PC-3 (cell line): ENCODE data around the gene KDM4C. TPM values are rescaled to one million over a fixed set of nuclear protein-coding genes. Genes with fewer than 3 reads are reported as not detected.

Experiments used
- ATAC-seq: fragments of 200-7000 bp; cut with Tn5 transposase; 2 replicates; pipeline ENCODE4 v1.9.1; 2020; ENCODE audit warnings: mild to moderate bottlenecking, moderate library complexity
- BruUV-seq: library from RNA; stranded (reverse); fragments of 400-500 nt; replicated peaks from 2 replicates; lab custom pipeline; 2021; lab: Mats Ljungman, UMichigan
- CTCF ChIA-PET: fragments of 300-600 bp; sonication (Branson Sonifier 250); formaldehyde crosslinking; loops from one replicate; lab custom pipeline; 2022; ENCODE audit warnings: antibody characterized with exemption; lab: Charles Lee
- POLR2A ChIA-PET: fragments of 300-600 bp; sonication (Branson Sonifier 250); formaldehyde crosslinking; loops from one replicate; lab custom pipeline; 2022; ENCODE audit warnings: antibody characterized with exemption; ENCODE audit not compliant: unreplicated experiment; lab: Charles Lee
- DNase-seq: peaks from one replicate; pipeline ENCODE4 v3.0.0-alpha.2; 2015
- H2AFZ ChIP-seq: fragments of 300-600 bp; sonication (generic); 2 replicates; pipeline ENCODE4 v1.6.0; 2016; ENCODE audit warnings: antibody characterized with exemption, low read length
- H3F3A ChIP-seq: fragments of 300-600 bp; sonication (generic); one replicate; pipeline ENCODE4 v1.6.0; 2017; ENCODE audit warnings: antibody characterized with exemption, low read length, control low read depth, mild to moderate bottlenecking; ENCODE audit not compliant: unreplicated experiment
- H3K27ac ChIP-seq: fragments of 300-600 bp; sonication (generic); 2 replicates; pipeline ENCODE4 v1.5.1; 2016; ENCODE audit warnings: mild to moderate bottlenecking, low read length
- H3K27me3 ChIP-seq: fragments of 300-600 bp; sonication (generic); 2 replicates; pipeline ENCODE4 v1.6.1; 2016; ENCODE audit warnings: low read length, mixed read lengths
- H3K36me3 ChIP-seq: fragments of 300-600 bp; sonication (generic); 2 replicates; pipeline ENCODE4 v1.6.1; 2016; ENCODE audit warnings: low read depth, mixed run types, low read length, mixed read lengths
- H3K4me1 ChIP-seq: fragments of 300-600 bp; sonication (generic); 2 replicates; pipeline ENCODE4 v1.5.1; 2016; ENCODE audit warnings: low read length; ENCODE audit not compliant: insufficient read depth
- H3K4me2 ChIP-seq: fragments of 300-600 bp; sonication (generic); 2 replicates; pipeline ENCODE4 v1.6.0; 2016; ENCODE audit warnings: low read length
- H3K4me3 ChIP-seq: fragments of 300-600 bp; sonication (generic); 2 replicates; pipeline ENCODE4 v1.5.1; 2016; ENCODE audit warnings: mild to moderate bottlenecking, low read length, mixed read lengths
- H3K79me2 ChIP-seq: fragments of 300-600 bp; sonication (generic); 2 replicates; pipeline ENCODE4 v1.6.1; 2017; ENCODE audit warnings: low read length, mixed read lengths
- H3K9ac ChIP-seq: fragments of 300-600 bp; sonication (generic); 2 replicates; pipeline ENCODE4 v1.6.0; 2016; ENCODE audit warnings: mild to moderate bottlenecking, low read length
- H3K9me2 ChIP-seq: fragments of 300-600 bp; sonication (generic); replicated peaks from 2 replicates; pipeline ENCODE4 v1.6.1; 2016; ENCODE audit warnings: mixed run types, low read length, mixed read lengths
- H3K9me3 ChIP-seq: fragments of 300-600 bp; sonication (generic); 2 replicates; pipeline ENCODE4 v1.6.1; 2016; ENCODE audit warnings: low read length, mixed read lengths
- H4K20me1 ChIP-seq: fragments of 300-600 bp; sonication (generic); 2 replicates; pipeline ENCODE4 v1.6.1; 2016; ENCODE audit warnings: low read length, mixed read lengths
- CTCF ChIP-seq: fragments of 300-600 bp; sonication (generic); conservative IDR thresholded peaks from 2 replicates; pipeline ENCODE4 v1.5.1; 2017; ENCODE audit warnings: antibody characterized with exemption, low read depth, mild to moderate bottlenecking, low read length
- EZH2 ChIP-seq: fragments of 300-600 bp; sonication (generic); IDR thresholded peaks from one replicate; pipeline ENCODE4 v1.6.1; 2017; ENCODE audit warnings: antibody characterized with exemption, mild to moderate bottlenecking, low read length; ENCODE audit not compliant: unreplicated experiment
- EZH2phosphoT487 ChIP-seq: fragments of 300-600 bp; sonication (generic); IDR thresholded peaks from 2 replicates; pipeline ENCODE4 v1.6.1; 2018; ENCODE audit warnings: mild to moderate bottlenecking, antibody characterized with exemption, low read length, borderline replicate concordance
- intact Hi-C: fragments of 100-400 bp; cut with micrococcal nuclease; formaldehyde crosslinking; loops from 2 replicates; pipeline ENCODE4 v1.9.0; 2023
- total RNA-seq: library from RNA; depleted of rRNA; stranded (reverse); fragments of >200 nt; gene quantifications from 2 replicates; pipeline ENCODE4 v1.2.3, GENCODE V29; 2014

KDM4C gene
- total RNA-seq, 1 experiment from 2014 or later = 27.0 TPM

- Histone ChIP-seq H2AFZ (no peak overlapping the region), H4K20me1 (no peaks in the 10 kb centered on the region), H3K27ac (no peak overlapping the region), H3K9ac (no peak overlapping the region), H3K4me3 (no peak overlapping the region), H3K4me1 (no peaks in the 10 kb centered on the region), H3K4me2 (no peak overlapping the region), H3K27me3 (no peaks in the 10 kb centered on the region), H3K9me2 (no peaks in the 10 kb centered on the region), H3K79me2 (no peaks in the 10 kb centered on the region), H3K9me3 (no peaks in the 10 kb centered on the region), H3K36me3 (no peaks in the 10 kb centered on the region), H3F3A (no peaks in the 10 kb centered on the region)
- CTCF ChIA-PET = no interaction called here
- intact Hi-C loops = no loop called here
- no peak for DNase-seq
- TF ChIP-seq CTCF (no peak), EZH2phosphoT487 (no peak), EZH2 (no peak)
- BruUV-seq = no TSS peak
- no peak for ATAC-seq
- POLR2A ChIA-PET = no interaction called here
Measured at GRCh38 chr9:6968271-6968670, 210.5 kb downstream of the KDM4C start.

DNA sequence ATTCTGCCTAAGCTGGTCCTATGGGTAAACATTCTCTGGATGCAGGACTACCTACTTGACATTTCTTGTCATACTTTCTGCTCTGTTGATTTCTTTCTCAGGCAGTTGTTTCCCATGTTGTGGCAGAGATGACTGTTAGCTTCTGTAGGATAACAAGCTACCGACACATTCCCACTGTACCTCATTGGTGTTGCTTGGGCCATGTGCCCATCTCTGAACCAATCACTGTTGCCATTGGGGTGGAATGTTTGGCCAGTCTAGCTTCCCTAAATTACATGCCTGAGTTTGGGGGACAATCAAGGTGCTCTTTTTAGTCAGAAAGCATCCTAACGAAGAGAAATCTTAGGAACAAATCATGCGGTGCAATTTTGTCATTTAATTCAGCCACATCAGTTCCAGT is 212.0 kb downstream of the KDM4C start:
- TF ChIP-seq EZH2phosphoT487 = no peak
- POLR2A ChIA-PET = no interaction called here

DNA sequence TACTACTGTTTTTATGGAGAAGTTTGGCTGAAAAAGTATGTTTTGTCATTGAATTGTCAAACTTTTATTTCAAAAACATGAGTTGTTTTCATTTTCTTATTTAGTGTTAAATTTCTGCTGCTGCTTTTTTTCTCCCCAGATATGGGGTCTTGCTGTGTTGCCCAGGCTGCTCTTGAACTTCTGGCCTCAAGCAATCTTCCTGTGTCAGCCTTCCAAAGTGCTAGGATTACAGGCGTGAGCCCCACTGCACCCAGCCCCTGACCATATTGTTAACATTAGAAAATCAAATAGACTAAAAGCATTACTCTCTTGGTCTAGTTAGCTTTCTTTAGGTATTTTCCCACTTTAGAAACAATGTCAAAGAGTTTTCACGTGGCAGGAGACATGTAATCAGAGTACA is 215.3 kb downstream of the KDM4C start:
- no peaks in the 10 kb centered on the region for H3K4me1 ChIP-seq
- H3K79me2 ChIP-seq = no peaks in the 10 kb centered on the region
- TF ChIP-seq CTCF (no peak), EZH2 (no peak), EZH2phosphoT487 (no peak)
- H3K9ac ChIP-seq = no peak overlapping the region
- H4K20me1 ChIP-seq = no peaks in the 10 kb centered on the region
- no peak overlapping the region for H3K4me3 ChIP-seq
- H3K27ac ChIP-seq = no peak overlapping the region
- H3K9me2 ChIP-seq = no peaks in the 10 kb centered on the region
- no peaks in the 10 kb centered on the region for H3F3A ChIP-seq
- POLR2A ChIA-PET = no interaction called here
- no peaks in the 10 kb centered on the region for H3K27me3 ChIP-seq
- ATAC-seq (no peak), DNase-seq (no peak)
- intact Hi-C loops = no loop called here
- CTCF ChIA-PET = no interaction called here
- BruUV-seq = no TSS peak
- no peaks in the 10 kb centered on the region for H3K36me3 ChIP-seq
- no peaks in the 10 kb centered on the region for H3K9me3 ChIP-seq
- H3K4me2 ChIP-seq = no peak overlapping the region
- H2AFZ ChIP-seq = no peak overlapping the region

More for the DNA sequence above, 212.0 kb downstream of the KDM4C start:
- no peaks in the 10 kb centered on the region for H4K20me1 ChIP-seq
- intact Hi-C loops = no loop called here
- CTCF ChIA-PET = no interaction called here
- H3K4me2 ChIP-seq = no peak overlapping the region
- H3K27ac ChIP-seq = no peak overlapping the region
- no peak overlapping the region for H2AFZ ChIP-seq
- H3K27me3 ChIP-seq = no peaks in the 10 kb centered on the region
- ATAC-seq (no peak), DNase-seq (no peak)
- H3F3A ChIP-seq = no peaks in the 10 kb centered on the region
- no peaks in the 10 kb centered on the region for H3K9me2 ChIP-seq
- no peak overlapping the region for H3K9ac ChIP-seq
- no peaks in the 10 kb centered on the region for H3K9me3 ChIP-seq
- H3K36me3 ChIP-seq = no peaks in the 10 kb centered on the region
- H3K4me3 ChIP-seq = no peak overlapping the region
- H3K4me1 ChIP-seq = no peaks in the 10 kb centered on the region
- BruUV-seq = no TSS peak
- H3K79me2 ChIP-seq = no peaks in the 10 kb centered on the region
